ENCODE measurements around the gene OR6J1.
"Not testable (repeated sequence)": the region's sequence is repeated elsewhere in the genome, so short reads cannot be mapped to it uniquely, and the experiment has no call there.

The OR6J1 gene

DNA sequence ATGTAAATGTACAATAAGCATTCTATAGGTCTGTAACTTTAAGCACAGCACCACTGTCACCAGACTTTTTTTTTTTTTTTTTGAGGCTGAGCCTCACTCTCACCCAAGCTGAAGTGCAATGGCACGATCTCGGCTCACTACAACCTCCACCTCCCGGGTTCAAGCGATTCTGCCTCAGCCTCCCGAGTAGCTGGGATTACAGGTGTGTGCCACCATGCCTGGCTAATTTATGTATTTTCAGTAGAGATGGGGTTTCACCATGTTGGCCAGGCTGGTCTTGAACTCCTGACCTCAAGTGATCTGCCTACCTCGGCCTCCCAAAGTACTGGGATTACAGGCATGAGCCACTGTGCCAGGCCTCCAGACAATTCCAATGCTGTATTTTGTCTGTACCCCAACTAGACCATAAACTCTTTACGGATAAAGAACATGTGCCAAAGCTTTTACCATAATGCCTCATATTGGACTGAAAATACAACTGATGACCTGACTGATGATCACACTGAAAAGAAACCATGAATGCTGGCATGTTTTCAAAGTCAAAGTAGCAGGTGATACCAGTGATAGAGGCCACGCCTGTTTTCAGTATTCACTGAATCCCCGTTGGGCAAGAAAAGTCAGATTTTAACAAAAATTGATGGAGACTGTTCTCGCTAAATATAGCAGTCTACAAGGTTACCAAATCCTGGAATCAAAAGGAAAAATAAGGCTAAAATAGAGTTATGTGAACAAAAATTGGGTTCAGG lies 56.3 kb downstream of the OR6J1 start:
- not testable (repeated sequence) for H3K27me3 Mint-ChIP-seq, H3K9me3 Mint-ChIP-seq
- H3K27ac Mint-ChIP-seq, result peak overlapping the region; percentile 99
- H3K4me3 Mint-ChIP-seq, result peak overlapping the region; percentile 97
- peaks cover 49% of the 10 kb centered on the region for H3K36me3 Mint-ChIP-seq (ENCODE audit: low read depth)
- H3K4me1 Mint-ChIP-seq (ENCODE audit: low read depth), result peaks cover 95% of the 10 kb centered on the region

DNA sequence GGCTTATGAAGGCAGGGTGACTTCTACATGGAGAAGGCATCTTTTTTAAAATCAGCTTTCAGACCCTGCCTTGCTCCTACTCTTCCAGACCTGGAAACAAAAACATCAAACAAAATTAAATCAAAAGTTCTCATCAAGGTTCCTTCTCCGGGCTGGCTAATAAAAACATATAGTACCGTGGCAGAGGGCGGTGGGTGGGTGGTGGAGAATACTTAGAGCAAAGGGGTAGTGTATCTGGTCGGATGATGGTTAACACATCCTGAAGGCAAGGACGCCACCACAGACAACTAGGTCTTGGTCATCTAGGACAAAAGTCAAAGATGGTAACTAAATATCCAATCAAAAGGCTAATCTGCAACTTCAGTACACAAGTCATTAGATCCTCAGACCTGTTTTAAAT lies 56.9 kb downstream of the OR6J1 start:
- H3K4me1 Mint-ChIP-seq (ENCODE audit: low read depth), result peaks cover 96% of the 10 kb centered on the region
- peak overlapping the region; percentile 97 for H3K4me3 Mint-ChIP-seq
- H3K27ac Mint-ChIP-seq, result peak overlapping the region; percentile 99

DNA sequence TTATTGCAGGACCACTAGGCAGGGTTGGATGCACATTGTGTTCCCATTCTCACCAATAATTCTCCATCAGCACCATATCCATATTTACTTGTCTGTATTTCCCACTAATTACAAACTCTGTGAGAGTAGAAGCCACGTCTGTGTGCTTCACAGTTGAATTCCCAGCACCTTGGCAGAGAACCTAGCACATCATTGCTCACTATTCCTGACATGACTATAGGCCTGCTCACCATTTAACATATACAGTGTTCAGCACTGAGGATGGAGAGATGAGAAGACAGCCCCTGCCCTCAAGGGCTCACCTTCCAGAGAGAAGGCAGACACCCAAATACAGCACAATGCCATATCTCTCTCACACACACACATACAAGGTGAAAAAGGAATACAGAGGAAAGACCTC lies 60.2 kb downstream of the OR6J1 start:
- Mint-ChIP-seq H3K27ac (peak overlapping the region; percentile 76), H3K27me3 (peaks cover under 1% of the 10 kb centered on the region), H3K36me3 (ENCODE audit: low read depth) (peaks cover 72% of the 10 kb centered on the region), H3K4me3 (peak overlapping the region; percentile 6), H3K9me3 (no peaks in the 10 kb centered on the region), H3K4me1 (ENCODE audit: low read depth) (peaks cover 89% of the 10 kb centered on the region)

More for the DNA sequence above, 56.9 kb downstream of the OR6J1 start:
- H3K9me3 Mint-ChIP-seq, result no peaks in the 10 kb centered on the region
- H3K36me3 Mint-ChIP-seq (ENCODE audit: low read depth), result peaks cover 55% of the 10 kb centered on the region
- peaks cover 3% of the 10 kb centered on the region for H3K27me3 Mint-ChIP-seq

All from stimulated activated naive CD8-positive, alpha-beta T cell treated with anti-CD3 and anti-CD28 coated beads, Interleukin-15, Interleukin-2, amounts not matched to agents 100 ng/mL and 50 ng/mL, for 24 hours (primary cell).